ENCODE data around the gene FGFR3.
"Not testable (repeated sequence)": the region's sequence is repeated elsewhere in the genome, so short reads cannot be mapped to it uniquely, and the experiment has no call there.

Gene FGFR3

GRCh38 chr4:1821679-1822567, 28.8 kb downstream of the FGFR3 start:
- no peak for DNase-seq

GRCh38 chr4:1822568-1823544, 29.8 kb downstream of the FGFR3 start:
- no peak for DNase-seq

GRCh38 chr4:1823545-1823932, 30.4 kb downstream of the FGFR3 start:
- DNase-seq = no peak

- no peak for DNase-seq
These were observed 31.7 kb downstream of the FGFR3 start for GRCh38 chr4:1824746-1825145.

- DNase-seq = no peak
These were observed 32.2 kb downstream of the FGFR3 start for GRCh38 chr4:1825326-1825725.

DNA sequence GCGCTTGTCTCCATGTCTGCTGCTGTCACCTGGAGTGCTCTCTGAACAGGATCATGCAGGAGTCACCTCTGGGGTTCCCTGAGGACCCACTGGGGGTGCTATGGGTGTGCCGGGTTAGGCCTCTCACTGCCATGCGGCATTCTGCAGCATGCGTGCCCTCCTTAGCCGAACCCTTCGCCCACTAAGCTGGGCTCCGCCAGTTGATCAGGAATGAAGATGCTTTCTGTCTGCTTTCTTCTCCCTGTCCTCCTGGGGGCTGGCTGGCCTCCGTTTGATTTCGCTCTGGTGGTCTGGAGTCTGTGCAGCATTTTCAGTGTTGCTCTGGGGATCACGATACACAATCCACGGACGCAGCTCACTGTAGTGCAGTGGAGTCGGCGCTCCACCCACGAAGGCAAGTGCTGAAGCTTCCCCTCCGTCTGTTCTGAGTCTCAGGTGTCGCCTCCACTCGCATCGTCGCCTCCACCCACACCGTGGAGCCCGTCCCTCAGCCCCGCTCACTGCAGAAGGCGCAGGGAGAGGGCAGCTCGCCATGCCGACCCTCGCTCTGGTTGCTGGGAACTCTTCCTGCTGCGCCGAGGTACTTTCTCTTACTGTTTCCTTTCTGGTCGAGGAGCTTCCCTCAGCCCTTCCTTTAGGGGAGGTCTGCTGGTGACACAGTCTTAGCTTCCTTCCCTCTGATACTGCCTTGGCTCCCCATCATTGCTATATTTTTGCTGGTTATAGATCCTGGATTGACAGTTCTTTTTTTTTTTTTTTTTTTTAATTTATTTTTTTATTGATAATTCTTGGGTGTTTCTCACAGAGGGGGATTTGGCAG, 33.6 kb downstream of the FGFR3 start:
- no peak for DNase-seq

DNA sequence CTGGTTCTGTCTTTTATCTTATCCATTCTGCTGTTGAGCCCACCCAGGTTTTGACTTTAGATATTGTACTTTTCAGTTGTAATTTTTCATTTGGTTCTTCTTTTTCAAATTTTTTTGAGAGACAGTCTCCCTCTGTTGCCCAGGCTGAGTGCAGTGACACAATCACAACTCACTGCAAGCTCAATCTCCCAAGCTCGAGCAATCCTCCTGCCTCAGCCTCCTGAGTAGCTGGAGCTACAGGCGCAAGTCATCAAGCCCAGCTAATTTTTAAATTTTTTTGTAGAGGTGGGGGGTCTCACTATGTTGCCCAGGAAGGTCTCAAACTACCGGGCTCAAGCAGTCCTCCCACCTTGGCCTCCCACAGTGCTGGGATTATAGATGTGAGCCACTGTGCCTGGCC, 37.1 kb downstream of the FGFR3 start:
- DNase-seq = no peak

DNA sequence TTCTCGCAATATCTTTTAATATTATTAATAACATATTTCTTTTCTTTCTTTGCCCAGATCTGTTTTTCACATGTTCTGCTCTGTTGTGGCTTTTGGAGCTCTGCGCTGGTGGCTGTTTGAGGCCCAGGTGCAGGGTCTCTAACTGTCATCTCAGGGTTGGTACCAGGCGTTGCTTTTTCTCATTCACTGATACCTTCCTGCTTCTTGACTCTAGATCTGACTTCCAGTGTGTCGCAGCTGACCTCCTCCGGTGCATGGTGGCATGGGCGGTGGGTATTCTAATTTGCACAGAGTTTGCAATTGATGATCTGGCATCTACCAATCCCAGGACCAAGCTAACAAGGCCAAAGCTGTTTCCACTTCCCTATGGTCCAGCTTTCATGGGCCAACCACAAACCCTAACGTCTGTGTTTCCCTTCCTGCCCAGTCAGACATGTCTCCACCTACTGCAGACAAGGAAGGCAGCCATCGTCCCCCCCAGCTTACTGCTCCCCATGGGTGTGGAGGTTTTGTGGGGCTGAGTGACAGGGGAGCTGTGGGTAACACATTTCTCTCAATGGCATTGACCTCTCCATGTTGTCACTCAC, 37.6 kb downstream of the FGFR3 start:
- DNase-seq = no peak

DNA sequence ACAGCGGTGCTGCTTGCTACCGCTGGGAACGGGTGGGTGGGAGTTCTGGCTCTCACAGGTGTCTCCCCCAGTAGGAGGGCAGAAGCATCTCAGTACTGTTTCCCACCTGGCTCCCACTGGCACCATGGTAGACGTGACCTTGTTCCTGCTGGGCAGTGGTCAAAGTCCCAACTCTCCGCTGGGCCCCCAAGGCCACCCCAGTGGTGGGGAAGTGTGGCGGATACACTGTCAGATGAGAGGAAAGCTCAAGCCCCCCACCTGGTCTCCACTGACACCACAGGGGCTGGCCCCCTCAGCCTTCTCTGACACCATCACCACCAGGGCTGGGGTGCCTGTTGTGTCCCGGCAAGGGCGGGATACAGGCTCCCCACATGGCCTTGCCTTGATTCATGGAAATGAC, 38.2 kb downstream of the FGFR3 start:
- DNase-seq = no peak

- DNase-seq = no peak
These were observed 39.6 kb downstream of the FGFR3 start for GRCh38 chr4:1832690-1833089.

DNA sequence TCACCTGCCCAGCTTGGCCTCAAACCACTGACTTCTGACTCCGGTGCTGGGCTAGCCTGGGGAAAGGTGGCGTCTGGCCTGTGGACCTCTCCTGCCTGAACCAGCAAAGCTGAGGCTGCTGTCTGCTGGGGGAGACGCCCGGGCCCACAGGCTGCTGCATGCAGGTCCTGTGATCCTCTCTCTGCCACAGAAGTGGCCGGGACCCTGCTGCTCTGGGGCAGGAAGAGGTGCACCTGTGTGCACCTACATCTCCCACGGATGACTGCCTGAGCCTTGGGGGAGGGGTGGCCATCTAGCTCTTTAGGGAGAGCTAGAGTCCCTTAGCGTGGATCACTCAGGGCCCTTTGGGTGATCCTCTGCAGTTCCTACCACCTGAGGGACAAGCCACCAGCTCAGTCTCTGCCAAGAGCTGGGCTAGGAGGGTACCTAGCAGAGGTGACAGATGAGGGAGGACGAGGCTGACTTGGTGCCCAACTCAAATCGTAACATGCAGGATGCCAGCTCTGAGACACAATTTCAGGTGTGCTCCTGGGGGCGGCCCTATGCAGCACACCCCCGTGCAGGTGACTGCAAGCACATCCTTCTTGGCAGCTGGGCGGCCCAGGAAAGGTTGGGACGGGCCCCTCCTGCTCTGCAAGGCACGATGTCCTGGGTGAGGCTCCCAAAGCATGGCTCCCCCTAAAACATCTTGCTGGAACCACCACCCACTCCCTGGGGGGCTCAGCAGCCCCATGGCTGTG, 40.4 kb downstream of the FGFR3 start:
- no peak for DNase-seq

DNA sequence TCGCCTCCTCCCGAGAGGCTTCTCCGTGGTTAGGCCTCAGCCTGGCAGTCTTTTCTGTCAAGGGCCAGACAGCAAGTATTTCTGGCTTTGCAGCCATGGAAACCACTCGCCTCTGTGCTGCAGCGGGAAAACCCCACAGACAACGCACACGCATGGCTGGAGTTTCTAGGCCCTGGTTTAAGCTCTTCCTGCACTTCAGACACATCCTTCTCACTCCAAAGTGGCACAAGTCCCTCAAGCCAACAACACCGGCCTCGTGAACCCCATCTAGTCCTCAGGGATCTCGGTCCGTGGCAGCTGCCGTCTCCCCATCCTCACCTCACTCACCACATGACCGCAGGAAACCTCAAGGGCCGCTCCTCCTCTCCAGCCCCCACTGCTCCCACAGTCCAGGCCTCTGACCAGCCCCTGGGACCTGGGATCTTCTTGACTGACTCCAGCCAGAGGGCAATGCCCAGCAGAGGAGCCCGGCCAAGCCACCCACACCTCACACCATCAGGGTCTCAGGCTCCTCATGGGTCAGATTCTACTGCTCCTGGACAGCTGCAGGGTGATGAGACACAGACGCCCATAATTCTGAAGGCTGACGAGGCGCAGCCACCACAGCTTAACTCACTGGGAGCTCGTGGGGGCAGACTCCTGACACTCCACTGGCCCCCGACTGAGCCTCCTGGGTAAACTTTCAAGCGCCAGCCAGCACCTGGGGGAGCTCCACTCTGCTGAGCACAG, 41.1 kb downstream of the FGFR3 start:
- DNase-seq = no peak

GRCh38 chr4:1835836-1836235, 42.7 kb downstream of the FGFR3 start:
- DNase-seq = not testable (repeated sequence)

DNA sequence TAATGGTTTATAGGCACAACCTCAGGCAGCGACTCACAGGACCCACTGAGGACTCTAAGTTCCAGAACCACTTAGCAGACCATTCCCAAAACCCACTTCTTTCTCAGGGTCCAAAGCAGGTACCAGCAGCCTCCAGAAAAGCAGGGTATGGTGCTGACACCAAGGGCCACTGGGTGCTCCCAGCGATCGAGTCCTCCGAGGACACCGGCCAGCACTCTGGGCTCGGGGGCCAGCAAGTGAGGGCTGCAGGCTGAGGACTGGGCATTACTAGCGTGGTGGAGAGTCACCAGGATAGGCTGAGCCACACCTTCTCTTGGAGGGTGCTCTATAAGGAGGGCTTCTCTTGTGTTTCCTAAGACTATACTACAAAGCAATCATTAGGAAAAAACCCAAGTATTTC, 43.6 kb downstream of the FGFR3 start:
- DNase-seq = no peak

DNA sequence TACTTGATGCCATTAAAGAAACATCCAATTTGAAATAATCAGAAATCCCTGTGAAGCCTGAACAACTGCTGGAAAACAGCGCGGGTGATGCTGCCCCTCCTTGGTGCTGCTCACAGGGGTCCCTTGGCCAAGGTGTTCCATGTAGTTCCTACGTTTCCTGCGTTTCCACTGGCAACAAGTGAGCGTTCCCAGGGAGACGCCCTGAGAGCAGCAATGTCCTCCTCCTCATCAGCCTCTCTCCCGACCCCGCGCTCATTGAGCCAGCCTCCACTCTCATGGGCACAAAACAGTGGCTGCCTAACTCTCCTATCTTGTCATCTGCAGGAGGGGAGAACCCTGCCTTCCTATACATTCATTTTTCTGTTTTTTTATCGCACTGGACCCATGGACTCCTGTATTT, 44.0 kb downstream of the FGFR3 start:
- DNase-seq = no peak

DNA sequence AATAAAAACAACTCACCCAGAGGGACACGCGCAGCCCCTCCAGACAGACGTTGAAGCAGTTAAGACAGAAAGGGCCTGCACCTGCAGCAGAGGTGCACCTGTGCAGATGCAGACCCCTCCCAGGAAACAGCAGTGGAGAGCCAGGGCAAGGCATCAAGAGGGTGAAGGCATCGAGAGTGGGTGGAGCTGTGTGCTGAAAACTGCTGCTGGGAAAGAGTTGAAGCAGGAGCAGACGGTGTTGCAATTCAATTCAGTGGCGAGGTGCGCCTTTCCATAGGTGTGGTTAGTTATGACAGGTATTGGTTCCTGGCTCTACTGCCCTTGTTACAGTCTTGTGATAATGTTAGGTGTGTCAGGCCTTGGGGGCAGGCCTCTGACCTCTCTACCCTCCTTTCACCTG, 46.2 kb downstream of the FGFR3 start:
- no peak for DNase-seq

GRCh38 chr4:1841201-1841886, 48.3 kb downstream of the FGFR3 start:
- DNase-seq = no peak

DNA sequence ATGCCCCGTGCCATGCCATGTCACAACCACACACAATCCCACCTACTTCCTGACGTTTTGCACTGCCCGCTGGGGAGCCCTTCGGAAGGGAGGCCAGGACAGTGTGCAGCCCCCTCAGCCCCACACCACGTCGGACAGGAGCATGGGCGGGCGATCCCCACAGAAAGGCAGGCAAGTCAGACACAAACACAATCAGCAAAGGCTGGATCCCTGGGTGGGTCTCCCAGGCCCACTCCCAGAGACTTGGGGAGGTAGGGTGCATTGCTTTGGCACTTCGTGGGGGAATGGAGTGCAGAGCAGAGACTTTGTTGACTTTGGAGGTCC, 48.8 kb downstream of the FGFR3 start:
- DNase-seq = no peak

DNA sequence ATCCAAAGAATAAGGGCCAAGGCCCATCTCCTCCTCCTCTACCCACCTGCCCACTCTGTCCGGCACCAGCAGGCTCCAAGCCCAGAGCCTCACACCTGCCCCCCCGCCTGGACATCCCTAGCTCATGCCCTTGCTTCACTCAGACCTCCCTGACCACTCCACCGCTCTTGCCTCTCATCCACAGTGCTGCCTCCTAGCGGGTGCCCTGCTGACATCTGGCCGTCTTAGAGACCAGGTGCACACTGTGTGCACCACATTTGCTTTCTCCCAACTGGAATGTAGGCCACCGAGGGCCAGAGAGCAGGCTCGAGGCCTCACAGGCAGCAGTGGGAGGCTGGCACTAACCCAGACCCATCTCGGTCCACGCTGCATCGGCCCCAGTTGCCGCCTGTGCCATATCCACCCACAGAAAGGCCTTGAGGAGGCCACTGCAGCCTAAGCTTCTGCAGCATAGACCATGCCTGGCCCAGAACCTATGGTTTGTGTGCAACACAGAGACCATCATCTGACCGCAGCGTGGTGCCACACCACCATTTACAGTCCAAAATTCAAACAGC, 49.3 kb downstream of the FGFR3 start:
- DNase-seq = no peak

DNA sequence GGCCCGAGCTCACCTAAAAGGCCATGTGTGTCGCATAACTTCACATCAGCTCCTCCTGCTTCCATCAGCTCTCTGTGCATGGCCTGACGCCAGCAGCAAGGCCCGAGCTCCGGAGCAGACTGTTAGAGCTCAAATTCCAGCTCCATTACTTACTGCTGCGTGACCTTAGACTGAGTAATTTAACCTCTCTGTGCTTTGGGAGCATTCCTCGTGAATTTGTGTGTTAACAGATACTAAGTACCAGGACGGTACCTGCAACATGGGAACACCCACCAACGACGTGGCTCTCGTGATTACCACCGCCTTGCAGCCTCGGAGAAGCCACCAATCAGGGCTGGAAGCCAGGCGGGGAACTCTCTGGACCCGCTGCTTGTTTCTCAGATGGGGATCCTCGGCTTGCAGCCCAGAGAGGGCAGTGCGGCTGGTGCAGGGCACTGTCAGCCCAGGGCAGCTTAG, 49.9 kb downstream of the FGFR3 start:
- no peak for DNase-seq
